Measurements from ENCODE around the gene CCDC51. TPM values are rescaled to one million over a fixed set of nuclear protein-coding genes. Genes with fewer than 3 reads are reported as not detected.
A peak's percentile ranks its signal among the peaks of the same experiment; 100 is the strongest.

CCDC51 gene
- total and polyA plus RNA-seq, 2 of the 13 experiments (the other 11 are each of a cell fraction or from before 2014, with no cell fraction given): 18.1 to 29.4 TPM

DNA sequence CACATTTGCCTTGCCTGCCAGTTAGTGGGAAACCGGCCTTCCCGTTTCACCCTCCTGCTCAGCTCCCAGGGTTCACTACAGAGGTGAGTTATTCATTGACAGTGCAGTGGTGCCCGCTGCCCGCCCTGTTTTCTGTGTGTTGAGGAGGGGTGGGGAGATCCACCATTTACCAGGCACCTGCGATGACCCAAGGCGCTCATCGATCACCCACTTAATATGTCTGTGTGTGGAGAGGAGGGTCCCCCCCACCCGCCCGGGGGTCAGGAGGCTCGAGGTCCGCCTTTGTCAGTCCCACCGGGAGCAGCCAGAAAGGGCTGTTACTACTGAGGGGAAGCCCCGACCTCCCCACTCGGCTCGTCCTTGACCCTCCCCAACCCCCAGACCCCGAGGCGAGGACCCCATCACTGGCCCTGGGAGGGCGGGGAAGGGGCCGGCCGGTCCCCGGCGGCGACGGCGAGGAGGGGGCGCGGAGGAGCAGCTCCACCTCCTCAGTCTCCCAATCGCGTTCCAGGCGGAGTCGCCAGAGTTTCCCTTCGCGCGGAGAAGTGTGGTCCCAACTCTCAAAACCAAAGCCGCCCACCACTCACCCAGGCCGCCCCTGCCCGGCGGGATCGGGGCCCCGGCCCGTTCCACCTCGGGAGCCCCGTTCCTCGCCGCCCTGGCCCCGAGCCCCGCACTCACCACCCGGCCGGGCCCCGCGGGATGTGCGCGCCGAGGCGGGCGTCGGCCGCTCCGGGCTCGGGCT, 11.2 kb downstream of the CCDC51 start (continued):
- TF ChIP-seq IKZF4 (CRISPR knock-in tag; IDR thresholded peaks at IDR 0.05; ENCODE audit: borderline replicate concordance, low read depth, not compliant biosample characterization) (no peak), POLR2AphosphoS5 (IDR thresholded peaks at IDR 0.05; ENCODE audit: low read depth, low read length) (peak; percentile 69), XRCC5 (optimal IDR thresholded peaks at IDR 0.05; ENCODE audit: low read length) (no peak), ZBTB21 (CRISPR knock-in tag; IDR thresholded peaks at IDR 0.05) (no peak), MAX (IDR thresholded peaks at IDR 0.05) (no peak), ZNF567 (CRISPR knock-in tag; IDR thresholded peaks at IDR 0.05; ENCODE audit: borderline replicate concordance) (no peak), ELF4 (CRISPR knock-in tag; IDR thresholded peaks at IDR 0.05; ENCODE audit: borderline replicate concordance) (no peak), ZNF615 (CRISPR knock-in tag; IDR thresholded peaks at IDR 0.05; ENCODE audit: borderline replicate concordance) (no peak), THYN1 (CRISPR knock-in tag; IDR thresholded peaks at IDR 0.05; ENCODE audit: borderline replicate concordance, low read depth) (no peak), CCAR2 (optimal IDR thresholded peaks at IDR 0.05; ENCODE audit: low read depth, low read length) (no peak), BATF2 (CRISPR knock-in tag; IDR thresholded peaks at IDR 0.05) (no peak), ZBTB26 (CRISPR knock-in tag; IDR thresholded peaks at IDR 0.05; ENCODE audit: borderline replicate concordance) (no peak), ZNF891 (CRISPR knock-in tag; IDR thresholded peaks at IDR 0.05) (no peak), ZSCAN25 (CRISPR knock-in tag; IDR thresholded peaks at IDR 0.05) (peak; percentile 95), ZNF775 (CRISPR knock-in tag; IDR thresholded peaks at IDR 0.05; ENCODE audit: borderline replicate concordance) (no peak), SIN3B (IDR thresholded peaks at IDR 0.05; ENCODE audit: low read length) (no peak)
- TF ChIP-seq, protein P1, sequence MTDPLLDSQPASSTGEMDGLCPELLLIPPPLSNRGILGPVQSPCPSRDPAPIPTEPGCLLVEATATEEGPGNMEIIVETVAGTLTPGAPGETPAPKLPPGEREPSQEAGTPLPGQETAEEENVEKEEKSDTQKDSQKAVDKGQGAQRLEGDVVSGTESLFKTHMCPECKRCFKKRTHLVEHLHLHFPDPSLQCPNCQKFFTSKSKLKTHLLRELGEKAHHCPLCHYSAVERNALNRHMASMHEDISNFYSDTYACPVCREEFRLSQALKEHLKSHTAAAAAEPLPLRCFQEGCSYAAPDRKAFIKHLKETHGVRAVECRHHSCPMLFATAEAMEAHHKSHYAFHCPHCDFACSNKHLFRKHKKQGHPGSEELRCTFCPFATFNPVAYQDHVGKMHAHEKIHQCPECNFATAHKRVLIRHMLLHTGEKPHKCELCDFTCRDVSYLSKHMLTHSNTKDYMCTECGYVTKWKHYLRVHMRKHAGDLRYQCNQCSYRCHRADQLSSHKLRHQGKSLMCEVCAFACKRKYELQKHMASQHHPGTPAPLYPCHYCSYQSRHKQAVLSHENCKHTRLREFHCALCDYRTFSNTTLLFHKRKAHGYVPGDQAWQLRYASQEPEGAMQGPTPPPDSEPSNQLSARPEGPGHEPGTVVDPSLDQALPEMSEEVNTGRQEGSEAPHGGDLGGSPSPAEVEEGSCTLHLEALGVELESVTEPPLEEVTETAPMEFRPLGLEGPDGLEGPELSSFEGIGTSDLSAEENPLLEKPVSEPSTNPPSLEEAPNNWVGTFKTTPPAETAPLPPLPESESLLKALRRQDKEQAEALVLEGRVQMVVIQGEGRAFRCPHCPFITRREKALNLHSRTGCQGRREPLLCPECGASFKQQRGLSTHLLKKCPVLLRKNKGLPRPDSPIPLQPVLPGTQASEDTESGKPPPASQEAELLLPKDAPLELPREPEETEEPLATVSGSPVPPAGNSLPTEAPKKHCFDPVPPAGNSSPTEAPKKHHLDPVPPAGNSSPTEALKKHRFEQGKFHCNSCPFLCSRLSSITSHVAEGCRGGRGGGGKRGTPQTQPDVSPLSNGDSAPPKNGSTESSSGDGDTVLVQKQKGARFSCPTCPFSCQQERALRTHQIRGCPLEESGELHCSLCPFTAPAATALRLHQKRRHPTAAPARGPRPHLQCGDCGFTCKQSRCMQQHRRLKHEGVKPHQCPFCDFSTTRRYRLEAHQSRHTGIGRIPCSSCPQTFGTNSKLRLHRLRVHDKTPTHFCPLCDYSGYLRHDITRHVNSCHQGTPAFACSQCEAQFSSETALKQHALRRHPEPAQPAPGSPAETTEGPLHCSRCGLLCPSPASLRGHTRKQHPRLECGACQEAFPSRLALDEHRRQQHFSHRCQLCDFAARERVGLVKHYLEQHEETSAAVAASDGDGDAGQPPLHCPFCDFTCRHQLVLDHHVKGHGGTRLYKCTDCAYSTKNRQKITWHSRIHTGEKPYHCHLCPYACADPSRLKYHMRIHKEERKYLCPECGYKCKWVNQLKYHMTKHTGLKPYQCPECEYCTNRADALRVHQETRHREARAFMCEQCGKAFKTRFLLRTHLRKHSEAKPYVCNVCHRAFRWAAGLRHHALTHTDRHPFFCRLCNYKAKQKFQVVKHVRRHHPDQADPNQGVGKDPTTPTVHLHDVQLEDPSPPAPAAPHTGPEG (CRISPR knock-in tag; IDR thresholded peaks at IDR 0.05): no peak
- TF ChIP-seq, protein P2, sequence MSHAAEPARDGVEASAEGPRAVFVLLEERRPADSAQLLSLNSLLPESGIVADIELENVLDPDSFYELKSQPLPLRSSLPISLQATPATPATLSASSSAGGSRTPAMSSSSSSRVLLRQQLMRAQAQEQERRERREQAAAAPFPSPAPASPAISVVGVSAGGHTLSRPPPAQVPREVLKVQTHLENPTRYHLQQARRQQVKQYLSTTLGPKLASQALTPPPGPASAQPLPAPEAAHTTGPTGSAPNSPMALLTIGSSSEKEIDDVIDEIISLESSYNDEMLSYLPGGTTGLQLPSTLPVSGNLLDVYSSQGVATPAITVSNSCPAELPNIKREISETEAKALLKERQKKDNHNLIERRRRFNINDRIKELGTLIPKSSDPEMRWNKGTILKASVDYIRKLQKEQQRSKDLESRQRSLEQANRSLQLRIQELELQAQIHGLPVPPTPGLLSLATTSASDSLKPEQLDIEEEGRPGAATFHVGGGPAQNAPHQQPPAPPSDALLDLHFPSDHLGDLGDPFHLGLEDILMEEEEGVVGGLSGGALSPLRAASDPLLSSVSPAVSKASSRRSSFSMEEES (CRISPR knock-in tag; IDR thresholded peaks at IDR 0.05): no peak
- TF ChIP-seq, protein P3, sequence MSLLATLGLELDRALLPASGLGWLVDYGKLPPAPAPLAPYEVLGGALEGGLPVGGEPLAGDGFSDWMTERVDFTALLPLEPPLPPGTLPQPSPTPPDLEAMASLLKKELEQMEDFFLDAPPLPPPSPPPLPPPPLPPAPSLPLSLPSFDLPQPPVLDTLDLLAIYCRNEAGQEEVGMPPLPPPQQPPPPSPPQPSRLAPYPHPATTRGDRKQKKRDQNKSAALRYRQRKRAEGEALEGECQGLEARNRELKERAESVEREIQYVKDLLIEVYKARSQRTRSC (CRISPR knock-in tag; IDR thresholded peaks at IDR 0.05; ENCODE audit: low read depth): no peak

All from HepG2 (cell line).